Peyer's patch (tissue), 4 donors: ENCODE data around the gene RDH5. TPM values are rescaled to one million over a fixed set of nuclear protein-coding genes. Genes with fewer than 3 reads are reported as not detected.

Experiments used
- DNase-seq, 3 donors: peaks; one replicate each; pipeline ENCODE4 v3.0.0-alpha.2; 2017 to 2019
- H3K27ac ChIP-seq, 4 donors: fragments of 200-600 bp; sonication (generic); one replicate each; pipeline ENCODE4 v1.5.1; 2016 to 2019
- H3K27me3 ChIP-seq, 2 donors: fragments of 200-600 bp; sonication (generic); one replicate each; pipeline ENCODE4 v1.5.1; 2019
- H3K36me3 ChIP-seq, 3 donors: fragments of 200-600 bp; sonication (generic); one replicate each; pipeline ENCODE4 v1.5.1; 2016 to 2019
- H3K4me1 ChIP-seq, 4 donors: fragments of 200-600 bp; sonication (generic); one replicate each; pipeline ENCODE4 v1.5.1; 2016 to 2019
- H3K4me3 ChIP-seq, 4 donors: fragments of 200-600 bp; sonication (generic); 1 replicate in 3 of 4; 2 replicates in 1 of 4; pipeline ENCODE4 v1.5.1; 2016 to 2019; ENCODE audit warnings: mild to moderate bottlenecking in 1 of 4
- H3K9me3 ChIP-seq, 4 donors: fragments of 200-600 bp; sonication (generic); one replicate each; pipeline ENCODE4 v1.5.1; 2016 to 2019; ENCODE audit warnings: mild to moderate bottlenecking in 1 of 4
- POLR2A ChIP-seq, 2 donors: fragments of 450-650 bp; IDR thresholded peaks; one replicate each; pipeline ENCODE4 v1.5.1; 2017; ENCODE audit warnings: antibody characterized with exemption in 2 of 2, mild to moderate bottlenecking in 2 of 2, moderate library complexity in 2 of 2
- total RNA-seq, 4 donors: library from RNA; depleted of rRNA; stranded (reverse); fragments of >200 nt; gene quantifications; one replicate each; pipeline ENCODE4 v1.1.0, GENCODE V29; 2016
- TF ChIP-seq, protein P1 (sequence below), 6 experiments: fragments of 450-650 bp in 4 of 6; fragments of 200-600 bp in 2 of 6; sonication (generic) in 1 of 6; IDR thresholded peaks; one replicate each; pipeline ENCODE4 v1.5.1; 2017 to 2019; ENCODE audit warnings: antibody characterized with exemption in 6 of 6, mild to moderate bottlenecking in 3 of 6, moderate library complexity in 1 of 6

The RDH5 gene
- total RNA-seq, 4 donors from 2014 or later: 47.0 to 113 (median 90.9) TPM

DNA sequence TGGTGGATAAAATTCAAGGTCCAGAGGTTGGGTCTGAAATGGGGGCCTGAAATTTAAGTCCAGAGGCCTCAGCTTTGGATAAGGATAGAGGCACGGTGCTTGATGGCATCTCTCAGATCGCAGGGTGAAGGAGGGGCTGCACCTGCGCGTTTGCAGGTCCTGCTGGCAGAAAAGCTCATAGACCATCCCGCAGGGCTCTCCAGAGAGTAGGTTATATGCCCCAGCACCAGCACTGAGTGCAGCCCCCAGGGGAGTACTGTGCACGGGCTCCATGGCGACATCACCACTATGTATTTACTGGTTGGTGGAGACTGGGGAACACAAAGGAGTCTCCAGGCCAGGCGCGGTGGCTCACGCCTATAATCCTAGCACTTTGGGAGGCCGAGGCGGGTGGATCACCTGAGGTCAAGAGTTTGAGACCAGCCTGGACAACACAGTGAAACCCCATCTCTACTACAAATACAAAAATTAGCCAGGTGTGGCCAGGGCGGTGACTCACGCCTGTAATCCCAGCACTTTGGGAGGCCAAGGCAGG lies 12.9 kb downstream of the RDH5 start:
- no peaks in the 10 kb centered on the region for H3K9me3 ChIP-seq
- DNase-seq: no peak
- no peak overlapping the region for H3K27ac ChIP-seq
- H3K4me3 ChIP-seq: no peak overlapping the region
- H3K27me3 ChIP-seq: no peaks in the 10 kb centered on the region
- peaks cover 0 to 19% (median 12%) of the 10 kb centered on the region in 4 donors for H3K4me1 ChIP-seq
- no peak for TF ChIP-seq POLR2A (IDR thresholded peaks at IDR 0.05)
- TF ChIP-seq, protein P1, sequence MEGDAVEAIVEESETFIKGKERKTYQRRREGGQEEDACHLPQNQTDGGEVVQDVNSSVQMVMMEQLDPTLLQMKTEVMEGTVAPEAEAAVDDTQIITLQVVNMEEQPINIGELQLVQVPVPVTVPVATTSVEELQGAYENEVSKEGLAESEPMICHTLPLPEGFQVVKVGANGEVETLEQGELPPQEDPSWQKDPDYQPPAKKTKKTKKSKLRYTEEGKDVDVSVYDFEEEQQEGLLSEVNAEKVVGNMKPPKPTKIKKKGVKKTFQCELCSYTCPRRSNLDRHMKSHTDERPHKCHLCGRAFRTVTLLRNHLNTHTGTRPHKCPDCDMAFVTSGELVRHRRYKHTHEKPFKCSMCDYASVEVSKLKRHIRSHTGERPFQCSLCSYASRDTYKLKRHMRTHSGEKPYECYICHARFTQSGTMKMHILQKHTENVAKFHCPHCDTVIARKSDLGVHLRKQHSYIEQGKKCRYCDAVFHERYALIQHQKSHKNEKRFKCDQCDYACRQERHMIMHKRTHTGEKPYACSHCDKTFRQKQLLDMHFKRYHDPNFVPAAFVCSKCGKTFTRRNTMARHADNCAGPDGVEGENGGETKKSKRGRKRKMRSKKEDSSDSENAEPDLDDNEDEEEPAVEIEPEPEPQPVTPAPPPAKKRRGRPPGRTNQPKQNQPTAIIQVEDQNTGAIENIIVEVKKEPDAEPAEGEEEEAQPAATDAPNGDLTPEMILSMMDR (IDR thresholded peaks at IDR 0.05): no peak
- H3K36me3 ChIP-seq: no peaks in the 10 kb centered on the region

DNA sequence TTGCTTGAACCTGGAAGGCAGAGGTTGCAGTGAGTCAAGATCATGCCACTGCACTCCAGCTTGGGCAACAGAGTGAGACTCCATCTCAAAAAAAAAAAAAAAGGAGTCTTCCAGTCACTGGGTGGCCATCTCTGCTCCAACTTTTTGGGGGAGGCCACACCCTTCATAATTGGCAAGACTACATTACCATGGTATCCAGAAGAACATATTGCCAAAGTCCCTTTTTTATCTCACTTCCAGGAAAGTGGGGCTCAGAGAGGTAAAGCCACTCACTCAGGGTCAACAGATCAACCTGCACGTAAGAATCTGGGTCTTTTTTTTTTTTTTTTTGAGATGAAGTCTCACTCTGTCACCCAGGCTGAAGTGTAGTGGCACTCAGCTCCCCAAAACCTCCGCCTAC lies 13.7 kb downstream of the RDH5 start:
- TF ChIP-seq, protein P1 (IDR thresholded peaks at IDR 0.05): no peak
- no peak for TF ChIP-seq POLR2A (IDR thresholded peaks at IDR 0.05)

DNA sequence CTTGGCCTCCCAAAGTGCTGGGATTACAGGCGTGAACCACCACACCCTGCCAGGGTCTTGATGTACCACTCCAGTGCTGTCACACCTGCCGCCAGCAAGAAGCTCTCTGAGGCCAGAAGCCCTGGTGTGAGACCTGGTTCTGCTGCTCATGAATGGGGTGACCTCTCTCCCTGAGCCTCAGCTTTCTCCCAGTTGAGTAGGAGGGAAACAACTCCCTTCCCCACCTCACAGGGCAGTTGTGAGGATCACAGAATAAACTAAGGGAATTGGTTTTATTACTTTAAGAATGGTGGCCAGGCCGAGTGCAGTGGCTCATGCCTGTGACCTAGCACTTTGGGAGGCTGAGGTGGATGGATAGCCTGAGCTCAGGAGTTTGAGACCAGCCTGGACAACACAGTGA lies 14.4 kb downstream of the RDH5 start:
- Histone ChIP-seq H3K36me3 (no peaks in the 10 kb centered on the region), H3K4me1 (peaks cover 0 to 22% (median 12%) of the 10 kb centered on the region in 4 donors), H3K27me3 (no peaks in the 10 kb centered on the region), H3K9me3 (no peaks in the 10 kb centered on the region), H3K4me3 (no peak overlapping the region), H3K27ac (no peak overlapping the region)
- TF ChIP-seq POLR2A (IDR thresholded peaks at IDR 0.05): no peak
- DNase-seq: peak in 1 of 3 donors; percentile 26

More for the DNA sequence above, 13.7 kb downstream of the RDH5 start:
- H3K36me3 ChIP-seq: no peaks in the 10 kb centered on the region
- peaks cover 0 to 22% (median 12%) of the 10 kb centered on the region in 4 donors for H3K4me1 ChIP-seq
- H3K9me3 ChIP-seq: no peaks in the 10 kb centered on the region
- H3K4me3 ChIP-seq: no peak overlapping the region
- H3K27ac ChIP-seq: no peak overlapping the region
- DNase-seq: peak in 1 of 3 donors; percentile 43
- H3K27me3 ChIP-seq: no peaks in the 10 kb centered on the region

DNA sequence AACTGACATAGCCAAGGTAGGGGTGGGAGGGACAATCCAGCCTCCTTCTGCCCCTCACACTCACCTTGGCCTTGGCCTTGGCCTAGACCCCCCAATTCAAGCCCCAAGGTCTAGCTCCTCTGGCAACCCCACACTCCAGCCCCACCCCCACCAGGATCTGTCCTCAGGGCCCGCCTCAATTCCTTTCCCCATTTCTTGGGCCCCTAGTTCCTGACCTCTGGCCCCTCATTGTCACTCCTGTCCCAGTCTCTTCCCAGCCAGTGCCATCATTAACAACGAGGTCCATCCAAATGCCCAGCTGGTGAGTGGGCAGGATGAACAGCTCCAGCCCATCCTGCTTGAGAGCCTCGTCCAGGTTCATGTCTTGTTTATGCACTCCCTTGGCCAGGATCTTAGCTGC lies 15.9 kb downstream of the RDH5 start:
- DNase-seq: peak in 1 of 3 donors; percentile 40
- Histone ChIP-seq H3K4me1 (peaks cover 0 to 14% (median 7%) of the 10 kb centered on the region in 4 donors), H3K4me3 (no peak overlapping the region), H3K36me3 (no peaks in the 10 kb centered on the region), H3K27ac (no peak overlapping the region), H3K27me3 (no peaks in the 10 kb centered on the region), H3K9me3 (no peaks in the 10 kb centered on the region)
- TF ChIP-seq, protein P1 (IDR thresholded peaks at IDR 0.05): no peak
- no peak for TF ChIP-seq POLR2A (IDR thresholded peaks at IDR 0.05)

GRCh38 chr12:55736780-55737580 lies 16.8 kb downstream of the RDH5 start:
- H3K9me3 ChIP-seq: no peaks in the 10 kb centered on the region
- no peak overlapping the region for H3K27ac ChIP-seq
- H3K4me3 ChIP-seq: no peak overlapping the region
- H3K36me3 ChIP-seq: no peaks in the 10 kb centered on the region
- peak; percentile 76 to 91 (median 89) for DNase-seq
- H3K27me3 ChIP-seq: no peaks in the 10 kb centered on the region
- H3K4me1 ChIP-seq: peaks cover 0 to 10% (median 7%) of the 10 kb centered on the region in 4 donors
- TF ChIP-seq, protein P1 (IDR thresholded peaks at IDR 0.05): peak; percentile 61 to 99 (median 88)
- no peak for TF ChIP-seq POLR2A (IDR thresholded peaks at IDR 0.05)

DNA sequence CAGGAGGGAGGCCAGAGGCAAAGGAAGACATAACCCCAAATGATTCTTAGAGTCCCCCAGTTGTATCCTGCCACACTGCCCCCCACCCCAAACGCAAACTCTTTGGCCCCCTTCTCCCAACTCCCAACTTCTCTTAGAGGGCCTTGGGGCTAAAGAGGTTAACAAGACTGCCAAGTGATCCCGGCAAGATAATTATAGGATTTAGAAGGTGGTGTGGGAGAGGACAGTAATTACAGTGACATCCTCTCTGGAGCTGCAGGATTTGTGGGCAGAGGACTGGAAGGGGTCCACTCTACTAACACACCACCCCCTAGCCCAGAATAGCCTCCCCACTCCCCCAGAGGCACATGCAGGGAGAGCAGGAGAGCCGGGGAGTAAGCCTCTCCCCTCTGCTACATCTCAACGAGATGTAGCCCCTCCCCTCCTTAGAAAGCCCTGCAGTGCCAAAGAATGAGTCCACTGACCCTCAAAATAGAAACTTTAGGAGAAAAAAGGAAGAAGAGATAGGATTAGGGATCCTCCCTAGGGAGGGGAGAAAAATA lies 17.5 kb downstream of the RDH5 start:
- no peak for TF ChIP-seq POLR2A (IDR thresholded peaks at IDR 0.05)
- TF ChIP-seq, protein P1 (IDR thresholded peaks at IDR 0.05): no peak
- Histone ChIP-seq H3K36me3 (no peaks in the 10 kb centered on the region), H3K27ac (peak overlapping the region; percentile 60 to 90 (median 64)), H3K4me3 (peak overlapping the region in 1 of 4 donors; percentile 45), H3K9me3 (no peaks in the 10 kb centered on the region), H3K27me3 (no peaks in the 10 kb centered on the region), H3K4me1 (peaks cover 0 to 10% (median 8%) of the 10 kb centered on the region in 4 donors)
- DNase-seq: peak in 1 of 3 donors; percentile 45
